Upper lobe of left lung (tissue), 4 donors: Measurements from ENCODE around the gene UBE2E1.

Source experiments
- CTCF ChIP-seq, 6 experiments: fragments of 450-650 bp in 4 of 6; fragments of 200-600 bp in 2 of 6; sonication (generic) in 2 of 6; IDR thresholded peaks; one replicate each; pipeline ENCODE4 v1.5.1; 2016 to 2019; ENCODE audit warnings: antibody characterized with exemption in 6 of 6
- POLR2A ChIP-seq, 4 donors: fragments of 450-650 bp; IDR thresholded peaks; one replicate each; pipeline ENCODE4 v1.5.1; 2016 to 2017; ENCODE audit warnings: antibody characterized with exemption in 4 of 4, mild to moderate bottlenecking in 2 of 4
- POLR2AphosphoS5 ChIP-seq, 2 donors: sonication (generic); formaldehyde crosslinking; IDR thresholded peaks; one replicate each; pipeline ENCODE4 v1.5.1; 2017; ENCODE audit warnings: antibody characterized with exemption in 2 of 2

GRCh38 chr3:23758253-23758838, 47.4 kb upstream of the UBE2E1 start:
- TF ChIP-seq CTCF (IDR thresholded peaks at IDR 0.05) = no peak
- TF ChIP-seq POLR2A (IDR thresholded peaks at IDR 0.05) = no peak
- TF ChIP-seq POLR2AphosphoS5 (IDR thresholded peaks at IDR 0.05) = no peak
